Activated T-cell treated with anti-CD3 and anti-CD28 coated beads, Interleukin-2, amount 50 U/mL, for 4 hours (primary cell): ENCODE measurements around the gene BMP5. TPM values are rescaled to one million over a fixed set of nuclear protein-coding genes. Genes with fewer than 3 reads are reported as not detected.

Experiments
- ATAC-seq, 2 donors: fragments of 200-7000 bp; cut with Tn5 transposase; one replicate each; pipeline ENCODE4 v1.10.0; 2021
- DNase-seq: peaks from one replicate; pipeline ENCODE4 v3.0.0-alpha.2; 2020
- H3K27me3 Mint-ChIP-seq: one replicate; pipeline ENCODE4 v1.8.0; 2021; ENCODE audit warnings: low read depth, mixed read lengths
- H3K36me3 Mint-ChIP-seq: one replicate; pipeline ENCODE4 v1.8.0; 2022; ENCODE audit warnings: mixed read lengths; ENCODE audit not compliant: insufficient read depth
- H3K4me1 Mint-ChIP-seq: one replicate; pipeline ENCODE4 v1.8.0; 2021; ENCODE audit warnings: low read depth, mixed read lengths
- H3K4me3 Mint-ChIP-seq: one replicate; pipeline ENCODE4 v1.8.0; 2021; ENCODE audit warnings: mild to moderate bottlenecking, moderate library complexity, mixed read lengths
- H3K9me3 Mint-ChIP-seq: one replicate; pipeline ENCODE4 v1.8.0; 2021; ENCODE audit warnings: mixed read lengths
- total RNA-seq, 3 donors: library from RNA; stranded (reverse); gene quantifications; one replicate each; pipeline ENCODE4 v1.2.1, GENCODE V29; 2021

Gene BMP5
- total RNA-seq, 3 donors from 2014 or later = not detected

DNA sequence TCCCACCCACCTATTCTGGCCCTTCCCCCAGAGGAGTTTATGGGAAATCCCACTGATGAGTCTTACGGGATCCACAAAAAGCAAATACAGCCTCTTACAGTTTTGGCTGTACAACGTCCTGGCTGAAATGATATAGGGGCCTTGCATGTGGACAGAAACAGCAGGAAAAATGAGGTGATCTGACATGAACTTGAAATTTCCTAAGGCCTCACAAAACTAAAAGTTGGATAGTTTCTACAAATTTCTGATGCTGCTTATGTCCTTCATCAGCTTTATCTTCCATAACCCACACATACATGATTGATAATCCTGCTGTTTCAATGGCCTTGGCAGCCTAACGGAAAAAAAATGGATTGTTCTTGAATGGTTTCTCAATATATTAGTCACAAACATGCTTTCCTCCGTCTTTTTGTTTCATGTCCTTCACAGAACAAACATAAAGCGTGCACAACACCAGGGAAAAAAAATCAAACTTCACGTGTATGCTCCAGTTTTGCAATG, 118.8 kb downstream of the BMP5 start:
- DNase-seq (no peak), ATAC-seq (no peak)
- Mint-ChIP-seq H3K27me3 (no peaks in the 10 kb centered on the region), H3K36me3 (no peaks in the 10 kb centered on the region), H3K9me3 (peaks cover 9% of the 10 kb centered on the region), H3K4me3 (no peak overlapping the region), H3K4me1 (no peaks in the 10 kb centered on the region)

- Mint-ChIP-seq H3K36me3 (no peaks in the 10 kb centered on the region), H3K27me3 (no peaks in the 10 kb centered on the region), H3K4me1 (no peaks in the 10 kb centered on the region), H3K9me3 (peaks cover 19% of the 10 kb centered on the region), H3K4me3 (no peak overlapping the region)
- no peak for DNase-seq
- no peak for ATAC-seq
These were observed 126.5 kb downstream of the BMP5 start for GRCh38 chr6:55748880-55749279.

GRCh38 chr6:55746473-55746872, 128.9 kb downstream of the BMP5 start:
- ATAC-seq (no peak), DNase-seq (no peak)
- no peak overlapping the region for H3K4me3 Mint-ChIP-seq
- H3K4me1 Mint-ChIP-seq = no peaks in the 10 kb centered on the region
- H3K27me3 Mint-ChIP-seq = no peaks in the 10 kb centered on the region
- peaks cover 28% of the 10 kb centered on the region for H3K9me3 Mint-ChIP-seq
- no peaks in the 10 kb centered on the region for H3K36me3 Mint-ChIP-seq

GRCh38 chr6:55734256-55734655, 141.1 kb downstream of the BMP5 start:
- Mint-ChIP-seq H3K4me1 (no peaks in the 10 kb centered on the region), H3K9me3 (peaks cover 9% of the 10 kb centered on the region), H3K36me3 (no peaks in the 10 kb centered on the region), H3K4me3 (no peak overlapping the region), H3K27me3 (no peaks in the 10 kb centered on the region)
- no peak for DNase-seq
- ATAC-seq = no peak

- no peaks in the 10 kb centered on the region for H3K4me1 Mint-ChIP-seq
- no peaks in the 10 kb centered on the region for H3K36me3 Mint-ChIP-seq
- H3K4me3 Mint-ChIP-seq = no peak overlapping the region
- H3K27me3 Mint-ChIP-seq = no peaks in the 10 kb centered on the region
- peaks cover 5% of the 10 kb centered on the region for H3K9me3 Mint-ChIP-seq
- ATAC-seq = no peak
- no peak for DNase-seq
These were observed 145.7 kb downstream of the BMP5 start for GRCh38 chr6:55729665-55730064.

- no peak for DNase-seq
- Mint-ChIP-seq H3K27me3 (no peaks in the 10 kb centered on the region), H3K36me3 (no peaks in the 10 kb centered on the region), H3K4me3 (no peak overlapping the region), H3K9me3 (peaks cover 5% of the 10 kb centered on the region), H3K4me1 (no peaks in the 10 kb centered on the region)
- ATAC-seq = no peak
These were observed 149.2 kb downstream of the BMP5 start for GRCh38 chr6:55726144-55726543.

- Mint-ChIP-seq H3K4me3 (no peak overlapping the region), H3K36me3 (no peaks in the 10 kb centered on the region), H3K9me3 (peaks cover 15% of the 10 kb centered on the region), H3K4me1 (no peaks in the 10 kb centered on the region), H3K27me3 (no peaks in the 10 kb centered on the region)
- ATAC-seq = no peak
- no peak for DNase-seq
These were observed 160.6 kb downstream of the BMP5 start for GRCh38 chr6:55714831-55715230.

DNA sequence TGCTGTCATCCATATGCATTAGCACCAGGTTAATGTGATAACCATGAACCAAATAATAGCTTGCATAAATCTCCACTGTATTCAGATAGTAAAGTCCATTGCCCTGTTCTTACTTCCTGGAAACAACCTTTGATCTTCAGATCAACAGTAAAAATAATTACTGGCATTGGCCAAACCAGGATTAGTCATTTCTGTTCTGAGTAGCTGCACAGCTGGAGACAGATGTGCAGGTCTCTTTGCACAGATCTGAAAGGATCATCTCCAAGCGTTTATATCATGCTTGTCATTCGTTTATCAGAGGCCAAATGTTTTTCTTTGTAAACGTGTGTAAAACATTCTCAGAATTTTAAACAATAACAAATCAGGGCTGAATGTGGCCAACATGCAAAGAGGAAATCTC, 162.0 kb downstream of the BMP5 start:
- ATAC-seq (no peak), DNase-seq (no peak)
- no peaks in the 10 kb centered on the region for H3K4me1 Mint-ChIP-seq
- peaks cover 15% of the 10 kb centered on the region for H3K9me3 Mint-ChIP-seq
- no peaks in the 10 kb centered on the region for H3K36me3 Mint-ChIP-seq
- no peak overlapping the region for H3K4me3 Mint-ChIP-seq
- no peaks in the 10 kb centered on the region for H3K27me3 Mint-ChIP-seq

- H3K27me3 Mint-ChIP-seq = no peaks in the 10 kb centered on the region
- H3K4me3 Mint-ChIP-seq = no peak overlapping the region
- no peaks in the 10 kb centered on the region for H3K36me3 Mint-ChIP-seq
- no peak for DNase-seq
- peaks cover 11% of the 10 kb centered on the region for H3K9me3 Mint-ChIP-seq
- no peaks in the 10 kb centered on the region for H3K4me1 Mint-ChIP-seq
- no peak for ATAC-seq
These were observed 166.7 kb downstream of the BMP5 start for GRCh38 chr6:55708711-55709110.

GRCh38 chr6:55705451-55706440, 169.6 kb downstream of the BMP5 start:
- no peak for DNase-seq
- ATAC-seq = no peak
- Mint-ChIP-seq H3K4me1 (no peaks in the 10 kb centered on the region), H3K27me3 (no peaks in the 10 kb centered on the region), H3K36me3 (no peaks in the 10 kb centered on the region), H3K4me3 (no peak overlapping the region), H3K9me3 (peaks cover 10% of the 10 kb centered on the region)

- Mint-ChIP-seq H3K27me3 (no peaks in the 10 kb centered on the region), H3K9me3 (peaks cover 10% of the 10 kb centered on the region), H3K4me1 (no peaks in the 10 kb centered on the region), H3K36me3 (no peaks in the 10 kb centered on the region), H3K4me3 (no peak overlapping the region)
- DNase-seq = no peak
- ATAC-seq = no peak
These were observed 171.0 kb downstream of the BMP5 start for GRCh38 chr6:55704421-55704820.
